Ovary (tissue), 3 donors: ENCODE data around the gene IFNA13.

Source experiments
- POLR2A ChIP-seq: fragments of 450-650 bp; IDR thresholded peaks from one replicate; pipeline ENCODE4 v1.6.1; 2017; ENCODE audit warnings: antibody characterized with exemption, mild to moderate bottlenecking, moderate library complexity
- TF ChIP-seq, protein P1 (sequence below), 3 donors: fragments of 450-650 bp in 2 of 3; fragments of 200-600 bp in 1 of 3; IDR thresholded peaks; one replicate each; pipeline versions ENCODE4 v1.5.1 to v1.8.0; 2016 to 2022; ENCODE audit warnings: antibody characterized with exemption in 3 of 3, mild to moderate bottlenecking in 1 of 3
- donor health status: DM: no; HTN: no; CAD: no.

DNA sequence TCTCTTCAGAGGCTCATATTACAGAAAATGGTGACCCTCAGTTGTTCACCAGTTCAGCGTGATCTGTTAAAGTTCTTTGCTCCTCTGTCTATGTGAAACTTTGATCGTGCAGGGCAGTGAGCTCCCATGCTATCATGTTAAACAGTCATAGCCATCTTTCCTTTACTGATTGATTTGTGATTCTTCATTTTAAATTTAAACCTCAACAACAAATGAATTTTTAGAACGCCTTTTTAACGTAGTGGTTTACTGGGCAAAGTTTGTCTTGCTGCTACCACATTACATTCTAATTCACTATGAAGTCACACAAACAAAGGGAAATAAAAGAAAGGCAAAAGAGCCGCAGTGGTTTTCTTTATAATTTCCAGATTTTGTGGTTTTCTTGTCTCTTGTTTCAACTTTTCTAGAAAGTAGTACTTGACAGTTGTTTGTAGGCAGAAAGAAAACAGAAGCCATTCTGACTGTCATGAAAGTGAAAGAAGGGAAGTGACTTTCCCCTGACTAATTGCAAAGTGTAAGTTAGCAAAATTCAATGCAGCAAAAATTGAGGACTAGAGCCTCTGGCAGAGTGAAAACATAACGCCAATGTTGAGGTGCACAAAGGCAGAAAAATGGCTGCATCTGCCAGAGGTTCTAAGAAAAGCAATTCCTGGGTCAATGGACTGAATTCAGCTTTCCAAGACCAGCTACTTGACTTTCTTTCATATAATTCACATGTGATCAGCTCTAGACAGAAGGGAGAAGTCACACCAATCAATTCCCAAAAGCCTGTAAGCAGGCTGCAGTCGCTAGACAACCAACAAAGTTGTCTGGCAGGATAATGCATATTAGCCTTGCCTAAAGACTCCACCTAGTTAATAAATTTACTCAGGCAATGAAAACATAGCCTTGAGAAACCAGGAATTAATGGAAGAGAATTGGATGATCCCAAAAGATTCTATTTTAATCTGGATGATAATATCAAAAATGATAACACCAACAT lies 10.1 kb downstream of the IFNA13 start:
- TF ChIP-seq POLR2A = no peak
- TF ChIP-seq, protein P1, sequence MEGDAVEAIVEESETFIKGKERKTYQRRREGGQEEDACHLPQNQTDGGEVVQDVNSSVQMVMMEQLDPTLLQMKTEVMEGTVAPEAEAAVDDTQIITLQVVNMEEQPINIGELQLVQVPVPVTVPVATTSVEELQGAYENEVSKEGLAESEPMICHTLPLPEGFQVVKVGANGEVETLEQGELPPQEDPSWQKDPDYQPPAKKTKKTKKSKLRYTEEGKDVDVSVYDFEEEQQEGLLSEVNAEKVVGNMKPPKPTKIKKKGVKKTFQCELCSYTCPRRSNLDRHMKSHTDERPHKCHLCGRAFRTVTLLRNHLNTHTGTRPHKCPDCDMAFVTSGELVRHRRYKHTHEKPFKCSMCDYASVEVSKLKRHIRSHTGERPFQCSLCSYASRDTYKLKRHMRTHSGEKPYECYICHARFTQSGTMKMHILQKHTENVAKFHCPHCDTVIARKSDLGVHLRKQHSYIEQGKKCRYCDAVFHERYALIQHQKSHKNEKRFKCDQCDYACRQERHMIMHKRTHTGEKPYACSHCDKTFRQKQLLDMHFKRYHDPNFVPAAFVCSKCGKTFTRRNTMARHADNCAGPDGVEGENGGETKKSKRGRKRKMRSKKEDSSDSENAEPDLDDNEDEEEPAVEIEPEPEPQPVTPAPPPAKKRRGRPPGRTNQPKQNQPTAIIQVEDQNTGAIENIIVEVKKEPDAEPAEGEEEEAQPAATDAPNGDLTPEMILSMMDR (IDR thresholded peaks at IDR 0.05) = no peak
